Lower leg skin (tissue), 3 donors: Measurements from ENCODE around the gene TAS2R46.

Experiments
- CTCF ChIP-seq, 3 donors: fragments of 450-650 bp; IDR thresholded peaks; one replicate each; pipeline ENCODE4 v1.5.1; 2016; ENCODE audit warnings: antibody characterized with exemption in 3 of 3, mild to moderate bottlenecking in 3 of 3, moderate library complexity in 2 of 3
- POLR2A ChIP-seq, 2 donors: fragments of 450-650 bp; IDR thresholded peaks; one replicate each; pipeline ENCODE4 v1.6.1; 2016 to 2017; ENCODE audit warnings: antibody characterized with exemption in 2 of 2, mild to moderate bottlenecking in 1 of 2, moderate library complexity in 1 of 2

DNA sequence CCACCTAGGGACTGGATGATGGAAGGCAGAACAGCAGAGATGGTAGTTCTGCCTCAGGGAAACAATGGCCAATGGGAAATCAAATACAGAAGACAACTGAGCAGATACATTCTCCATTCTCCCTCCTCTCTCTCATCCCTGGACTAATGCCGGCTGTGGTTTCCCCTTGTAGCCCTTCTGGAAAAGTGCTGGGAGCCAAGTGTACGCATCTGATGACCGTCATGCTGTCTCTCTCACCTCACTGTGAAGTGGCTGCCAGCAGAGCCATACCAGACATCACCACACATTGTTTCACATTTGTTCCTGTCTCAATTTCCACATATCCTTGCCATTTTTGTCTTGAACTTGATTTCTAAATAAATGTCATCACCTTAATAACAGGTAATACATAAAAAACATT is 3.1 kb downstream of the TAS2R46 start:
- no peak for TF ChIP-seq CTCF (IDR thresholded peaks at IDR 0.05)
- no peak for TF ChIP-seq POLR2A (IDR thresholded peaks at IDR 0.05)
